Endothelial cell of umbilical vein (primary cell): ENCODE data around the gene TNFRSF8. TPM values are rescaled to one million over a fixed set of nuclear protein-coding genes. Genes with fewer than 3 reads are reported as not detected.

Source experiments
- BruUV-seq: library from RNA; stranded (reverse); fragments of 400-500 nt; replicated peaks from 2 replicates; lab custom pipeline; 2021; lab: Mats Ljungman, UMichigan
- CTCF ChIA-PET: fragments of 300-600, 350-600 bp; sonication (Branson Sonifier 250); formaldehyde crosslinking; loops from one replicate; lab custom pipeline; 2021; ENCODE audit warnings: antibody characterized with exemption, inconsistent platforms; lab: Charles Lee
- POLR2A ChIA-PET: fragments of 300-600, 350-600 bp; sonication (Branson Sonifier 250); formaldehyde crosslinking; loops from one replicate; lab custom pipeline; 2021; ENCODE audit warnings: antibody characterized with exemption, inconsistent platforms; lab: Charles Lee
- DNase-seq: peaks from one replicate; pipeline ENCODE4 v3.0.0-alpha.2; 2011; ENCODE audit warnings: low read depth, low spot score
- FAIRE-seq: peaks from 2 replicates; lab custom pipeline; 2011; peaks lifted over from hg19 to GRCh38; lab: Jason Lieb, UNC
- H2AFZ ChIP-seq: 2 replicates; pipeline ENCODE4 v1.6.0; 2012; ENCODE audit warnings: low read depth, low read length, control low read depth, inconsistent platforms
- H3K27ac ChIP-seq: 2 replicates; pipeline ENCODE4 v1.5.1; 2011; ENCODE audit warnings: low read depth, mild to moderate bottlenecking, control low read depth, low read length, moderate library complexity; ENCODE audit not compliant: insufficient read depth
- H3K27me3 ChIP-seq, 2 experiments: 2 replicates each; pipeline versions ENCODE4 v1.6.0 to v1.6.1; 2011; ENCODE audit warnings: low read length in 2 of 2, mixed read lengths in 1 of 2; ENCODE audit not compliant: control insufficient read depth in 2 of 2, insufficient read depth in 2 of 2
- H3K36me3 ChIP-seq, 2 experiments: 2 replicates in 1 of 2; 3 replicates in 1 of 2; pipeline ENCODE4 v1.5.1; 2011; ENCODE audit warnings: low read length in 2 of 2, mild to moderate bottlenecking in 1 of 2, moderate library complexity in 1 of 2; ENCODE audit not compliant: control insufficient read depth in 2 of 2, insufficient read depth in 2 of 2; ENCODE audit errors: extremely low read depth in 1 of 2
- H3K4me1 ChIP-seq: 3 replicates; pipeline ENCODE4 v1.5.1; 2011; ENCODE audit warnings: mild to moderate bottlenecking, low read length; ENCODE audit not compliant: control insufficient read depth, insufficient read depth; ENCODE audit errors: extremely low read depth
- H3K4me2 ChIP-seq: 2 replicates; pipeline ENCODE4 v1.6.1; 2011; ENCODE audit warnings: low read length, control low read depth, mixed read lengths; ENCODE audit not compliant: insufficient read depth
- H3K4me3 ChIP-seq, 3 experiments: fragments of 200-600 bp in 1 of 3; sonication (generic), shearing (Covaris generic) in 1 of 3; replicated peaks in 1 of 3; 2 replicates each; pipeline ENCODE4 v1.5.1; 2011 to 2016; ENCODE audit warnings: control low read depth in 3 of 3, low read length in 3 of 3, mild to moderate bottlenecking in 2 of 3, inconsistent platforms in 1 of 3, low read depth in 1 of 3, moderate library complexity in 1 of 3; ENCODE audit not compliant: insufficient read depth in 1 of 3
- H3K79me2 ChIP-seq: 2 replicates; pipeline ENCODE4 v1.6.0; 2012; ENCODE audit warnings: low read length, inconsistent platforms; ENCODE audit not compliant: control insufficient read depth, insufficient read depth
- H3K9ac ChIP-seq: replicated peaks from 2 replicates; pipeline ENCODE3; 2011; ENCODE audit warnings: low read length, control low read depth; ENCODE audit not compliant: insufficient read depth; ENCODE audit errors: extremely low read depth
- H3K9me1 ChIP-seq: replicated peaks from 3 replicates; pipeline ENCODE4 v1.6.0; 2011; ENCODE audit warnings: mild to moderate bottlenecking, low read length; ENCODE audit not compliant: control insufficient read depth, insufficient read depth; ENCODE audit errors: extremely low read depth
- H3K9me3 ChIP-seq: replicated peaks from 2 replicates; pipeline ENCODE4 v1.5.1; 2012; ENCODE audit warnings: low read length, inconsistent platforms; ENCODE audit not compliant: control insufficient read depth, insufficient read depth
- H4K20me1 ChIP-seq: replicated peaks from 2 replicates; pipeline ENCODE3; 2011; ENCODE audit warnings: mild to moderate bottlenecking, low read length; ENCODE audit not compliant: control insufficient read depth, insufficient read depth; ENCODE audit errors: extremely low read depth
- EZH2 ChIP-seq: IDR thresholded peaks from 2 replicates; pipeline ENCODE4 v1.6.1; 2012; ENCODE audit warnings: borderline replicate concordance, low read depth, mild to moderate bottlenecking, moderate library complexity, low read length, inconsistent platforms; ENCODE audit not compliant: severe bottlenecking
- FOS ChIP-seq: IDR thresholded peaks from 2 replicates; pipeline ENCODE4 v1.6.1; 2011; ENCODE audit warnings: mild to moderate bottlenecking, low read length, moderate library complexity, borderline replicate concordance; ENCODE audit not compliant: insufficient read depth
- GATA2 ChIP-seq: IDR thresholded peaks from 2 replicates; pipeline ENCODE4 v1.7.0; 2011; ENCODE audit warnings: low read depth, mild to moderate bottlenecking, moderate library complexity, mixed read lengths, low read length; ENCODE audit not compliant: insufficient read length, insufficient read depth
- JUN ChIP-seq: IDR thresholded peaks from 2 replicates; pipeline ENCODE4 v1.6.1; 2011; ENCODE audit warnings: borderline replicate concordance, low read depth; ENCODE audit not compliant: insufficient read length, insufficient read depth
- MYC ChIP-seq: IDR thresholded peaks from one replicate; pipeline ENCODE4 v1.6.1; 2011; ENCODE audit warnings: mild to moderate bottlenecking, low read depth, low read length
- POLR2A ChIP-seq: IDR thresholded peaks from 2 replicates; pipeline ENCODE4 v1.6.1; 2012; ENCODE audit warnings: low read depth, mild to moderate bottlenecking, control low read depth, low read length
- POLR2AphosphoS5 ChIP-seq: IDR thresholded peaks from 2 replicates; pipeline ENCODE4 v1.6.1; 2012; ENCODE audit warnings: low read depth, mild to moderate bottlenecking, control low read depth, low read length, moderate library complexity; ENCODE audit not compliant: insufficient read depth
- dilution Hi-C: fragments of 300-500 bp; cut with MboI; formaldehyde crosslinking; loops from one replicate; pipeline ENCODE4 v1.15.0; 2019; ENCODE audit warnings: low sequenced_read_pairs; ENCODE audit not compliant: extremely low pct_ligation_motif_present
- intact Hi-C: fragments of 100-400 bp; cut with micrococcal nuclease; formaldehyde crosslinking; loops from one replicate; pipeline ENCODE4 v1.10.0; 2022
- polyA plus RNA-seq, 4 experiments: library from polyadenylated mRNA; depleted of rRNA in 3 of 4; stranded (reverse) in 3 of 4; unstranded in 1 of 4; fragments of >200 nt; gene quantifications; 2 replicates each; pipeline versions ENCODE4 v1.2.1 to v1.2.3, GENCODE V29; 2011 to 2012; ENCODE audit warnings: missing spikeins in 1 of 4
- total RNA-seq: library from RNA; stranded (reverse); gene quantifications from 2 replicates; pipeline ENCODE4 v1.2.3, GENCODE V29; 2021
- TF ChIP-seq, protein P1 (sequence below), 2 donors: IDR thresholded peaks; 1 replicate in 1 of 2; 2 replicates in 1 of 2; pipeline ENCODE4 v1.5.1; 2011; ENCODE audit warnings: low read length in 2 of 2, mild to moderate bottlenecking in 2 of 2, moderate library complexity in 2 of 2, control low read depth in 1 of 2, inconsistent platforms in 1 of 2, low read depth in 1 of 2; ENCODE audit not compliant: insufficient read depth in 1 of 2; ENCODE audit errors: extremely low read depth in 1 of 2
- TF ChIP-seq, protein P2 (sequence below): IDR thresholded peaks from 2 replicates; pipeline ENCODE4 v1.6.1; 2011; ENCODE audit not compliant: insufficient read depth, insufficient read length

TNFRSF8 gene
- total and polyA plus RNA-seq, 2 donors (not counting 3 experiments of a cell fraction or from before 2014, with no cell fraction given): 0.47 TPM; not detected in 1

DNA sequence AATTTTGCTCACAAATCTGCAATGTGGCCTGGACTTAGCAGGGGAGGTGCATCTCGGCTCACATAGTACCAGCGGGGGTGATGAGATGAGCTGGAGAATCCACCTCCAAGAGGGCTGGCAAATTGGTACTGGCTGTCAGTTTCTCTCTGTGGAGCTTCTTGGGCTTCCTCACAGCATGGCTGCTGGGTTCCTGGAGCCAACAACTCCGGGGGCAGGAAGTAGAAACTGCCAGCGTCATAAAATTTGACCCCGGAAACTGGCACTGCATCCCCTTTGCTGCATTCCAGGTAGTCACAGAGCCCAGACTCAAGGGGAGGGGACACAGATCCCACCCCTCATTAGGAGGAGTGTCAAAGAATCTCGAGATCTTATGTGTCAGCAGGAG is 86.7 kb downstream of the TNFRSF8 start:
- Histone ChIP-seq H2AFZ (no peak overlapping the region), H3K36me3 (no peaks in the 10 kb centered on the region), H3K27me3 (no peaks in the 10 kb centered on the region), H3K9me1 (no peaks in the 10 kb centered on the region), H4K20me1 (no peaks in the 10 kb centered on the region), H3K79me2 (no peaks in the 10 kb centered on the region), H3K4me2 (no peak overlapping the region), H3K4me3 (no peak overlapping the region), H3K27ac (no peak overlapping the region), H3K4me1 (peaks cover 29% of the 10 kb centered on the region), H3K9ac (no peak overlapping the region), H3K9me3 (no peaks in the 10 kb centered on the region)
- intact Hi-C loops: no loop called here
- DNase-seq (no peak), FAIRE-seq (no peak)
- dilution Hi-C loops: no loop called here
- CTCF ChIA-PET: interaction anchor here (1.5 to 3.9 kb wide), 4 partner anchors 10 to 33 kb away, joined by 3 to 20 read pairs (median 10); no protein-coding TSS in a partner anchor
- BruUV-seq: no TSS peak
- POLR2A ChIA-PET: no interaction called here
- TF ChIP-seq EZH2: no peak

DNA sequence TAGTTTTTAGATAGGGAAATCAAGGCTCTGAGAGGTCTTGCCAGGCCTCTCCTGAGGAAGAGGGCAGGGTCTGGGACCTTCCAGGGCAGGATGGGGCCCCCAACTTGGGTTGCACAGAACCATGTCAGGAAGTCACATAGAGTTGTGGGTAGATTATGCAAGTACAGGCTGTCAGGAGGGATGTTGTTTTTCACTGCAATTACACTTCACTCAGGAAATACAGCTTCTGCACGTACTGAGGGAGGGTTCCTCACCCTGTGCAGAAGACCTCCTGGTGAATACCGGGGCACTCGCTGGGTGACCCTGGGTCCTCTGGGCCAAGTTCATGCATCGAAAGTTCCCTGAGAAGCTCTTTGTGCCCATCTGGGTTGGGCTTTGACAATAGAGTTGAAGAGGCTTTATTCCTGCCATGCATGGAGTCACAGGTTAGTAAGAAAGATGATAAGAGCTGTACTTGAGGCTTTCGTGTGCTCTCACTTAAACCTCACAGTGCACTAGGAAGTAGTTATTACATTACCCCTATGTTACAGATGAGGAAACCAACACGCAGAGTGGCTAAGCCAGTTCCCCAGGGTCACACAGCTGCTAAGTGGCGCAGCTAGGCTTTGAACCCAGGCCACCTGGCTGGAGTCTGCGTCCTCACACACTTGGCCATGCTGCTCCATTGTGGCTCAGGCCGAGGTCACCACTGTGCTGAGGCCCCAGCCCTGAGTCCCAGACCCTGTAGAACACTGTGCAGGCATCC is 87.5 kb downstream of the TNFRSF8 start:
- dilution Hi-C loops: no loop called here
- Histone ChIP-seq H3K4me1 (peaks cover 29% of the 10 kb centered on the region), H3K27ac (no peak overlapping the region), H3K9me3 (no peaks in the 10 kb centered on the region), H3K4me3 (no peak overlapping the region), H3K36me3 (no peaks in the 10 kb centered on the region), H3K9me1 (no peaks in the 10 kb centered on the region), H4K20me1 (no peaks in the 10 kb centered on the region), H3K4me2 (no peak overlapping the region), H3K27me3 (no peaks in the 10 kb centered on the region), H3K9ac (no peak overlapping the region), H2AFZ (no peak overlapping the region), H3K79me2 (no peaks in the 10 kb centered on the region)
- TF ChIP-seq JUN: no peak
- no peak for TF ChIP-seq MYC
- no peak for TF ChIP-seq POLR2AphosphoS5
- TF ChIP-seq FOS: no peak
- TF ChIP-seq GATA2: no peak
- TF ChIP-seq, protein P1, sequence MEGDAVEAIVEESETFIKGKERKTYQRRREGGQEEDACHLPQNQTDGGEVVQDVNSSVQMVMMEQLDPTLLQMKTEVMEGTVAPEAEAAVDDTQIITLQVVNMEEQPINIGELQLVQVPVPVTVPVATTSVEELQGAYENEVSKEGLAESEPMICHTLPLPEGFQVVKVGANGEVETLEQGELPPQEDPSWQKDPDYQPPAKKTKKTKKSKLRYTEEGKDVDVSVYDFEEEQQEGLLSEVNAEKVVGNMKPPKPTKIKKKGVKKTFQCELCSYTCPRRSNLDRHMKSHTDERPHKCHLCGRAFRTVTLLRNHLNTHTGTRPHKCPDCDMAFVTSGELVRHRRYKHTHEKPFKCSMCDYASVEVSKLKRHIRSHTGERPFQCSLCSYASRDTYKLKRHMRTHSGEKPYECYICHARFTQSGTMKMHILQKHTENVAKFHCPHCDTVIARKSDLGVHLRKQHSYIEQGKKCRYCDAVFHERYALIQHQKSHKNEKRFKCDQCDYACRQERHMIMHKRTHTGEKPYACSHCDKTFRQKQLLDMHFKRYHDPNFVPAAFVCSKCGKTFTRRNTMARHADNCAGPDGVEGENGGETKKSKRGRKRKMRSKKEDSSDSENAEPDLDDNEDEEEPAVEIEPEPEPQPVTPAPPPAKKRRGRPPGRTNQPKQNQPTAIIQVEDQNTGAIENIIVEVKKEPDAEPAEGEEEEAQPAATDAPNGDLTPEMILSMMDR (IDR thresholded peaks at IDR 0.05; ENCODE audit: extremely low read depth in 1 of 2, insufficient read depth in 1 of 2, low read depth in 1 of 2, low read length in 2 of 2): no peak
- no peak for TF ChIP-seq POLR2A
- TF ChIP-seq, protein P2, sequence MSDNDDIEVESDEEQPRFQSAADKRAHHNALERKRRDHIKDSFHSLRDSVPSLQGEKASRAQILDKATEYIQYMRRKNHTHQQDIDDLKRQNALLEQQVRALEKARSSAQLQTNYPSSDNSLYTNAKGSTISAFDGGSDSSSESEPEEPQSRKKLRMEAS: no peak
- no peak for TF ChIP-seq EZH2
- DNase-seq (no peak), FAIRE-seq (no peak)
- intact Hi-C loops: no loop called here
- ChIA-PET POLR2A (no interaction called here), CTCF (interaction anchor here (0.9 to 3.9 kb wide), 5 partner anchors 10 to 35 kb away, joined by 3 to 20 read pairs (median 8); no protein-coding TSS in a partner anchor)
- BruUV-seq: no TSS peak
